OCI-LY1 (cell line): Measurements from ENCODE around the gene KRT8.

Experiments used
- EZH2 ChIP-seq: fragments of 200-600 bp; sonication (generic), shearing (Covaris generic); IDR thresholded peaks from 2 replicates; pipeline ENCODE4 v1.8.0; 2017; ENCODE audit warnings: borderline replicate concordance, mixed run types, mild to moderate bottlenecking, antibody characterized with exemption, low read length, moderate library complexity, mixed read lengths
- TF ChIP-seq, protein P1 (sequence below): fragments of 200-600 bp; sonication (generic), shearing (Covaris generic); IDR thresholded peaks from 2 replicates; pipeline ENCODE4 v1.5.1; 2017; ENCODE audit warnings: mild to moderate bottlenecking, antibody characterized with exemption, low read length, moderate library complexity, mixed read lengths

DNA sequence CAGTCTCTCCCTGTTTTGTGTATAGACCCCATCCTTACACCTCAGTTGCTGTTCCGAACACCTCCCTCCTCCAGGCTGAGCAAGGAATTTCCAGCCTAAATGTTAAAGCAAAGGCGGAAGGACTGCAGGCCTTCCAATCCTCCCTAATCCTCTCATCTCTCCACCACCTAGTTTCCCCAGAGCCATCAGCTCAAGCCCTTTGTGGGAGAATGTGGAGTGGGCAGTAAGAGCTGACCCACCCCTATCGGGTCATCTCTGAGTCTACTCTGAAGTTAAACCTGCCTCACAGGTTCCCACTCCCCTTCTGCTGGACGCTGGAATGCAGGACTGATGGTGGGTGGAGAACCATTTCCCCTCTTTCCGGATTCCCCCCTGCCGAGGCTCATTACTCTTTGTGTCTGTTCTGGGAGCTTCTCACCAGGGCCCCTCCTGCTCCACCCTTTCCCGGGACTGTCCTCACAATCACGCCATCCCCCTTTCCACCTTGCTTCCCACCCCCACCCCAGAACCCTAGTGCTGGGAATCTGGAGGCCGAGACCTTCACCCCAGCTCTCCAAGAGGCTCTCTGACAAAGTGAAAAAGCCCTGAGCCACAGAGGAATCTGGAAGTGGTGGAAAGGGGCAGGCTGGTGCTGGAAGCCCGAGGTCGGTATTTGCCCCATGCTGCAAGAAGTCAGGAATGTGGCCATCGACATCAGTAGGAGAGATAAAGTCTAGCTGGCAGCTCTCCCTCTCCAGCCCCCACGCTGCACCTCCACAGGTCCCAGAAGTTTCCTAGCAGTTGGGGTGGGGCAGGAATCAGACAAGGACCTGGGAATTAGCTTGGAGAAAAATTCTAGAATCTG is 40.7 kb upstream of the KRT8 start:
- TF ChIP-seq EZH2 = no peak
- TF ChIP-seq, protein P1, sequence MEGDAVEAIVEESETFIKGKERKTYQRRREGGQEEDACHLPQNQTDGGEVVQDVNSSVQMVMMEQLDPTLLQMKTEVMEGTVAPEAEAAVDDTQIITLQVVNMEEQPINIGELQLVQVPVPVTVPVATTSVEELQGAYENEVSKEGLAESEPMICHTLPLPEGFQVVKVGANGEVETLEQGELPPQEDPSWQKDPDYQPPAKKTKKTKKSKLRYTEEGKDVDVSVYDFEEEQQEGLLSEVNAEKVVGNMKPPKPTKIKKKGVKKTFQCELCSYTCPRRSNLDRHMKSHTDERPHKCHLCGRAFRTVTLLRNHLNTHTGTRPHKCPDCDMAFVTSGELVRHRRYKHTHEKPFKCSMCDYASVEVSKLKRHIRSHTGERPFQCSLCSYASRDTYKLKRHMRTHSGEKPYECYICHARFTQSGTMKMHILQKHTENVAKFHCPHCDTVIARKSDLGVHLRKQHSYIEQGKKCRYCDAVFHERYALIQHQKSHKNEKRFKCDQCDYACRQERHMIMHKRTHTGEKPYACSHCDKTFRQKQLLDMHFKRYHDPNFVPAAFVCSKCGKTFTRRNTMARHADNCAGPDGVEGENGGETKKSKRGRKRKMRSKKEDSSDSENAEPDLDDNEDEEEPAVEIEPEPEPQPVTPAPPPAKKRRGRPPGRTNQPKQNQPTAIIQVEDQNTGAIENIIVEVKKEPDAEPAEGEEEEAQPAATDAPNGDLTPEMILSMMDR = no peak
